OCI-M1 (cell line): ENCODE measurements around the gene OR1M1.
"Not testable (repeated sequence)": the region's sequence is repeated elsewhere in the genome, so short reads cannot be mapped to it uniquely, and the experiment has no call there.

ENCODE experiments used
- DNase-seq: peaks from one replicate; lab custom pipeline; 2025; lab: John Stamatoyannopoulos, UW

OR1M1 gene

GRCh38 chr19:9086761-9087160, at the start of gene OR1M1:
OR1M1 (plus strand) TSS chr19:9087061; CDS start chr19:9093245, 6,184 bp downstream.
- no peak for DNase-seq

GRCh38 chr19:9037400-9038062, 49.3 kb upstream of the OR1M1 start:
- peak; percentile 34 for DNase-seq

DNA sequence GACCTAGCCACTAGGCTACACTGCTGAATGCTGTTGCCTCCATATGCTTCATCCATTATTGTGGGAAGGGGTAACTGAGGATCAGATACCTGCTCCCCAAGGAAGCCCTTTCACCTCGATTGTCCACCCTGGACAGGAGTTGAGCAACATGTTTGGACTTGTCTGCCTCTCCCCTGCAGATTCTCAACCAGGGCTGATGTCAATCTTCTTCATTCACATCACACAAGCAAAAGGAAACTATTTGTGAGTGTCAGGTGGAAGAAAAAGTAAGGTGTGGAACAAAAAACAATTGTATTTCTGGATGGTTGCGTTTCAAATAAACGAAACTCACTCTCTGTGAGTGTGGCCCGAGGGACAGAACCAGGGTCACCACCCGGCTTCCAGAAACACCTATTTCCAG, 47.1 kb upstream of the OR1M1 start:
- DNase-seq = no peak

DNA sequence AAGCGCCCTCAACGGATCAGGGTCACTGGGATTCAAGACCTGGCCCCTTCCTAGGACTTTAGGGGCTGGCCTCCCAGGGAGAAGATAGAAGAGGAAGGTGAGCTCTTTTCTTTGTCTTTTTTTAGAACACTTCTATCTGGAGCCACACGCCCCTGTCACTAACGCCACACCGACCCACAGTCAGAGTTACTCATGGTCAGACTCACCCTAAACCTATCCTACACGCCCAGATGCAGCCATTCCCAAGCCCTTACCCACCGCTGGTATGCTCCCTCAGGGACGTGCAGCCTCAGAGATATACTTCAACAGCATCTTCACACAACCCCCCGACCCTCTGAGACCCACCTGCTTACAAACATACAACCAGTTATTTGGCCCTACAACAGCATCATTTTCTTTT, 46.7 kb upstream of the OR1M1 start:
- DNase-seq = no peak

DNA sequence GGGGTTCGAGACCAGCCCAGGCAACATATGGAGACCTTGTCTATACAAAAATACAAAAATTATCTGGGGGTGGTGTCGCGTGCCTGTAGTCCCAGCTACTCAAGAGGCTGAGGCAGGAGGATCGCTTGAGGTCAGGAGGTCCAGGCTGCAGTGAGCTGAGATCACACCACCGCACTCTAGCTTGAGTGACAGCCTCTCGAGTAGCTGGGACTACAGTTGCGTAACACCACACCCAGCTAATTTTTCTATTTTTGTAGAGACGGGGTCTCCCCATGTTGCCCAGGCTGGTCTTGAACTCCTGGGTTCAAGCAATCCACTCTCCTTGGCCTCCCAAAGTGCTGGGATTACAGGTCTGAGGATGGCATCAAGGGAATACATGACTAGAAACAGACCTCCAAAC, 45.8 kb upstream of the OR1M1 start:
- no peak for DNase-seq

DNA sequence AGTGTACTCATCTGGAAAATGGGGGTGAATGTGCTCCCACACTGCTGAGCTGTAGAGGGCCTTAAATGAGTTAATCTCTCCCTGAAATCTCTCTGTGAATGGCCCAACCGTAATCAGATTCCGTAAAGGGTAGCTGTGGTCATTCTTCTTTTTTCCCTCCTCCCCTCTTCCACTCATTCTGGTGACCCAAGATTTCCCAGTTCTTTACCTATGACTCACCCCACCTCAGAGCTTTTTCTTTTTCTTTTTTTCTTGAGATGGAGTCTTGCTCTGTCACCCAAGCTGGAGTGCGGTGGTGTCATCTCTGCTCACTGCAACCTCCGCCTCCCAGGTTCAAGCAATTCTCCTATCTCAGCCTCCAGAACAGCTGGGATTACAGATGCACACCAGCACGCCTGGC, 43.3 kb upstream of the OR1M1 start:
- DNase-seq = no peak

GRCh38 chr19:9044449-9044848, 42.4 kb upstream of the OR1M1 start:
- DNase-seq = no peak

GRCh38 chr19:9046694-9047093, 40.2 kb upstream of the OR1M1 start:
- DNase-seq = no peak

DNA sequence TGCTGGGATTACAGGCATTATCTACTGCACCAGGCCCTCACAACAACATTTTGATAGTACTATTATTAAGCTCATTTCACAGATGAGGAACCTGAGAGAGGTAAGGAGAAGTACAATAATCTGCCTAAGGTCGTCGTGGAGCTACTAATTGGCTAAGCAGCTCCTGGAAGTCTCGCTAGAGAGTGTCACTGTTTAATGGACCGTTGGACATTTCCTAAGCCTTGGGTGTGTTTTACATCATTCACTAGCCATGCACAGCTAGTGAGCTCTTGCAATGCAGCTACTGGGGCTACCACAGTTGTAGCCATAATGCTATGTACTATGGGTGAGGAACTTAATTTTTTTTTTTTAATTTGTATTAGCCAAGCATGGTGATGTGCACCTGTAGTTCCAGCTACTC, 34.0 kb upstream of the OR1M1 start:
- DNase-seq = no peak

GRCh38 chr19:9053674-9054073, 33.2 kb upstream of the OR1M1 start:
- DNase-seq = not testable (repeated sequence)

DNA sequence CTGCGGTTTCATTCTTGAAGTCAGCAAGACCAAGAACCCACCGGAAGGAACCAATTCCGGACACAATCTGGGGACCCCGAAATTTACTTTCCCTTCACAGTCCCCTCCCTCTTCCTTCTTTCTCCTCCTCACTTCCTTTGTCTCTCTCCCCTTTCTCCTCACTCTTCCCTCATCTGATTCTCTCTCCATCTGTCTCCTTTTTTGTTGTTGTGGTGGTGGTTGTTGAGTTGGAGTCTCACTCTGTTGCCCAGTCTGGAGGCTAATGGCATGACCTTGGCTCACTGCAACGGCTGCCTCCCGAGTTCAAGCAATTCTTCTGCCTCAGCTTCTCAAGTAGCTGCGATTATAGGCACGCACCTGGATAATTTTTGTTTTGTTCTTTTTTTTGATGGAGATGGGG, 32.7 kb upstream of the OR1M1 start:
- DNase-seq = no peak

GRCh38 chr19:9054765-9055164, 32.1 kb upstream of the OR1M1 start:
- no peak for DNase-seq

DNA sequence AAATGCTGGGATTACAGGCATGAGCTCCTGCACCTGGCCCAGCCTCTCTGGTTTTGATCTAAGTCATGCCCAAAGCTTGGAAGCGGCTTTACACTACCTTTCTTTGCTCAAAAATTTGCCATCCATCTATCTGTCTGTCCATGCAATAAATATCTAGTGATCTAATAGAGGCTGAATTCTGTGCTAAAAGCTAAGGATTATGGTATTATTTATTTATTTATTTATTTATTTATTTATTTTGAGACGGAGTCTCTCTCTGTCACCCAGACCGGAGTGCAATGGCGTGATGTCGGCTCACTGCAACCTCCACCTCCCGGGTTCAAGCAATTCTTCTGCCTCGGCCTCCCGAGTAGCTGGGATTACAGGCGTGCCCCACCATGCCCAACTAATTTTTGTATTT, 30.7 kb upstream of the OR1M1 start:
- DNase-seq = not testable (repeated sequence)

- DNase-seq = no peak
Measured at GRCh38 chr19:9057505-9058258, 29.2 kb upstream of the OR1M1 start.

GRCh38 chr19:9058905-9059667, 27.8 kb upstream of the OR1M1 start:
- no peak for DNase-seq

- DNase-seq = peak; percentile 82
Measured at GRCh38 chr19:9060564-9061340, 26.1 kb upstream of the OR1M1 start.

- DNase-seq = no peak
Measured at GRCh38 chr19:9061879-9062278, 25.0 kb upstream of the OR1M1 start.

- no peak for DNase-seq
Measured at GRCh38 chr19:9065457-9066014, 21.3 kb upstream of the OR1M1 start.

DNA sequence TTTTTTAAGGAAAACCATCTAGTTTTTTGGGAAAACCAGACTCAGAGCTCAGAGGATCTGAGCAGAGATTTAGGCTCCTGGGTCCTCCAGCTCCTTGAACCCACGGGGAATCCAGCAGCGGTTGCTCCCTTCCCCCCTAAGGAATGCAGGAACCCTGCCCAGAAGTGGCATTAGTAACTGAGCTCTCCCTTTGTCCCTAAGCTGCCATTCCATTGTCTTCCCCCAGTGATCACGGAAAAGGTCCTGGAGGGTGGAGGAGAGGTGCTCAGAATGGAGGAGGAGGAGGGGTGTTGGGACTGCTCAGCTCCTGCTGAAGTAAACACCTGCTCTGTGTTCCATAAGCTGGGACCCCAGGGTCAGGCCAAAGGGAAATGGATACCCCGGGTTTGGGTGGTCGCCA, 16.8 kb upstream of the OR1M1 start:
- DNase-seq = no peak

DNA sequence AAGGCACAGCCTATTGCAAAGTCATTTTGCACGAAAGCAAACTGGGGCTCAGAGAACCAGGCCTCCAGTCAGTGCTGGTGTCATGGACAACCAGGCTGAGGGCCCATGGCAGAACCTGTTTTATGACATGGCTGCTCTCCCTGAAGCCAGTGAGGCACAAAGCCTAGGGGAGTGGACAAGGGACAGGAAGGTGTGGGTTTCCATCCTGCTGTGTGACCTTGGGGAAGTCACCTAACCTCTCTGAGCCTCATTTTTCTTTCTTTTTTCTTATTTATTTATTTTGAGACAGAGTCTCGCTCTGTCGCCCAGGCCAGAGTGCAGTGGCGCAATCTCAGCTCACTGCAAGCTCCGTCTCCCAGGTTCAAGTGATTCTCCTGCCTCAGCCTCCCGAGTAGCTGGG, 15.1 kb upstream of the OR1M1 start:
- DNase-seq = not testable (repeated sequence)

DNA sequence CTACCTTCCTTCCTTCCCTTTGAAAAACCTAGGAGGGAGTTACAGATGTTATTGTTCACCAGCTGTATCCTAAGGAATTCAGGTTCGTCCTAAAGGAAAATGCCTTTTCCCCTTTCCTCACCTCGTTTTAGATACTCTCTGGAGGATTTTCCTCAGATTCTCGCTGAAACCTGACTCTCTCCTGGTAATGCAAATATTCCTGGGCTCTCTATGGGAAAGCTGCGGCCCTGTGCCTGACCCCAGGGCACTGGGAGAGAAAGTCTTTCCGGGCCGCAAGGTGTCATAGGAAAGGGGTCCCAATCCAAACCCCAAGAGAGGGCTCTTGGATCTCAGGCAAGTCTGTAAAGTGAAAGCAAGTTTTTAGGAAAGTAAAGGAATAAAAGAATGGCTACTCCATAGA, 13.1 kb upstream of the OR1M1 start:
- DNase-seq = no peak
